H1 (cell line): ENCODE data around the gene SCN2A. TPM values are rescaled to one million over a fixed set of nuclear protein-coding genes. Genes with fewer than 3 reads are reported as not detected.

Source experiments
- CTCF ChIA-PET: fragments of 300-600 bp; sonication (Branson Sonifier 250); formaldehyde crosslinking; loops from one replicate; lab custom pipeline; 2021; ENCODE audit not compliant: partially characterized antibody; lab: Charles Lee
- POLR2A ChIA-PET: fragments of 300-600 bp; sonication (Branson Sonifier 250); formaldehyde crosslinking; loops from one replicate; lab custom pipeline; 2021; ENCODE audit warnings: inconsistent platforms; ENCODE audit not compliant: partially characterized antibody; lab: Charles Lee
- DNase-seq, 2 experiments: peaks; one replicate each; pipeline versions ENCODE4 v3.0.0 to v3.0.0-alpha.2; 2010 to 2022; ENCODE audit warnings: low spot score in 2 of 2, low read depth in 1 of 2, mixed read lengths in 1 of 2
- FAIRE-seq: peaks from 2 replicates; lab custom pipeline; 2011; peaks lifted over from hg19 to GRCh38; lab: Jason Lieb, UNC
- H2AFZ ChIP-seq: 2 replicates; pipeline ENCODE4 v1.8.1; 2012; ENCODE audit warnings: low read length, inconsistent platforms
- H2AK5ac ChIP-seq: 2 replicates; pipeline ENCODE4 v1.6.1; 2013; ENCODE audit warnings: low read depth, low read length
- H2BK120ac ChIP-seq: replicated peaks from 2 replicates; pipeline ENCODE3; 2013; ENCODE audit warnings: low read depth, low read length, inconsistent platforms
- H2BK12ac ChIP-seq: 2 replicates; pipeline ENCODE4 v1.6.1; 2013; ENCODE audit warnings: low read depth, low read length
- H2BK15ac ChIP-seq: 2 replicates; pipeline ENCODE4 v1.6.1; 2013; ENCODE audit warnings: low read length
- H2BK20ac ChIP-seq: 2 replicates; pipeline ENCODE4 v1.6.1; 2013; ENCODE audit warnings: low read length
- H2BK5ac ChIP-seq: 2 replicates; pipeline ENCODE4 v1.6.1; 2013; ENCODE audit warnings: low read depth, low read length
- H3K14ac ChIP-seq: 2 replicates; pipeline ENCODE4 v1.6.1; 2013; ENCODE audit warnings: inconsistent platforms; ENCODE audit not compliant: insufficient read length
- H3K18ac ChIP-seq: 2 replicates; pipeline ENCODE4 v1.6.1; 2013; ENCODE audit warnings: low read length; ENCODE audit errors: extremely low read depth
- H3K23ac ChIP-seq: 2 replicates; pipeline ENCODE4 v1.6.1; 2013; ENCODE audit warnings: inconsistent platforms; ENCODE audit not compliant: insufficient read length
- H3K23me2 ChIP-seq: 2 replicates; pipeline ENCODE4 v1.6.1; 2013; ENCODE audit warnings: low read depth, low read length
- H3K27ac ChIP-seq: 2 replicates; pipeline ENCODE4 v1.6.1; 2011; ENCODE audit warnings: low read depth, low read length, inconsistent platforms
- H3K27me3 ChIP-seq, 4 experiments: replicated peaks in 1 of 4; 1 replicate in 1 of 4; 2 replicates in 3 of 4; pipeline versions ENCODE4 v1.6.1 to v1.8.1; 2011 to 2013; ENCODE audit warnings: low read length in 3 of 4, mild to moderate bottlenecking in 3 of 4, inconsistent platforms in 2 of 4, mixed read lengths in 2 of 4, moderate library complexity in 1 of 4; ENCODE audit not compliant: control insufficient read depth in 3 of 4, insufficient read depth in 3 of 4; ENCODE audit errors: extremely low read depth in 1 of 4
- H3K36me3 ChIP-seq, 4 experiments: 2 replicates each; pipeline versions ENCODE4 v1.6.1 to v1.8.1; 2011 to 2013; ENCODE audit warnings: mild to moderate bottlenecking in 4 of 4, low read length in 3 of 4, moderate library complexity in 2 of 4, control low read depth in 1 of 4, inconsistent platforms in 1 of 4; ENCODE audit not compliant: insufficient read depth in 4 of 4, control insufficient read depth in 2 of 4
- H3K4ac ChIP-seq: replicated peaks from 2 replicates; pipeline ENCODE3; 2013; ENCODE audit warnings: low read length, low read depth, mixed read lengths, inconsistent platforms; ENCODE audit not compliant: insufficient read length
- H3K4me1 ChIP-seq, 4 experiments: replicated peaks in 1 of 4; 1 replicate in 1 of 4; 2 replicates in 3 of 4; pipeline versions ENCODE4 v1.6.1 to v1.8.1; 2011 to 2013; ENCODE audit warnings: low read length in 3 of 4, inconsistent platforms in 2 of 4, mixed read lengths in 1 of 4; ENCODE audit not compliant: insufficient read depth in 4 of 4, control insufficient read depth in 3 of 4
- H3K4me2 ChIP-seq, 2 experiments: 2 replicates each; pipeline versions ENCODE4 v1.6.1 to v1.8.1; 2011 to 2013; ENCODE audit warnings: low read depth in 2 of 2, low read length in 2 of 2, control low read depth in 1 of 2, inconsistent platforms in 1 of 2, mild to moderate bottlenecking in 1 of 2; ENCODE audit not compliant: insufficient read depth in 1 of 2
- H3K4me3 ChIP-seq, 4 experiments: fragments of 200-600, 300-600 bp in 1 of 4; sonication (generic), shearing (Covaris generic), sonication (Bioruptor Twin) in 1 of 4; 2 replicates each; pipeline versions ENCODE4 v1.5.1 to v1.8.1; 2011 to 2016; ENCODE audit warnings: low read length in 4 of 4, low read depth in 3 of 4, control low read depth in 2 of 4, inconsistent platforms in 2 of 4, mild to moderate bottlenecking in 2 of 4, mixed read lengths in 1 of 4, moderate library complexity in 1 of 4; ENCODE audit not compliant: insufficient read depth in 2 of 4; ENCODE audit errors: extremely low read depth in 1 of 4
- H3K56ac ChIP-seq: replicated peaks from 2 replicates; pipeline ENCODE3; 2013; ENCODE audit warnings: low read depth, mild to moderate bottlenecking, mixed read lengths, low read length, inconsistent platforms; ENCODE audit not compliant: insufficient read length
- H3K79me1 ChIP-seq: 2 replicates; pipeline ENCODE4 v1.6.1; 2013; ENCODE audit warnings: low read depth, low read length, control low read depth
- H3K79me2 ChIP-seq, 2 experiments: 2 replicates each; pipeline versions ENCODE4 v1.6.1 to v1.8.1; 2012 to 2013; ENCODE audit warnings: low read length in 2 of 2, mild to moderate bottlenecking in 2 of 2, inconsistent platforms in 1 of 2; ENCODE audit not compliant: insufficient read depth in 2 of 2, control insufficient read depth in 1 of 2
- H3K9ac ChIP-seq, 4 experiments: replicated peaks in 1 of 4; 1 replicate in 1 of 4; 2 replicates in 3 of 4; pipeline versions ENCODE4 v1.6.1 to v1.8.1; 2011 to 2013; ENCODE audit warnings: low read depth in 3 of 4, low read length in 3 of 4, control low read depth in 2 of 4, mild to moderate bottlenecking in 2 of 4, moderate library complexity in 2 of 4, inconsistent platforms in 1 of 4; ENCODE audit errors: extremely low read depth in 1 of 4
- H3K9me3 ChIP-seq, 2 experiments: 2 replicates each; pipeline versions ENCODE4 v1.6.1 to v1.8.1; 2012 to 2013; ENCODE audit warnings: mild to moderate bottlenecking in 2 of 2, moderate library complexity in 2 of 2, control low read depth in 1 of 2, inconsistent platforms in 1 of 2, low read depth in 1 of 2, low read length in 1 of 2, mixed read lengths in 1 of 2; ENCODE audit not compliant: insufficient read depth in 2 of 2
- H4K20me1 ChIP-seq, 2 experiments: replicated peaks in 1 of 2; 2 replicates each; pipeline versions ENCODE3 to v1.8.1; 2011 to 2013; ENCODE audit warnings: inconsistent platforms in 2 of 2, low read length in 2 of 2, mild to moderate bottlenecking in 1 of 2; ENCODE audit not compliant: insufficient read depth in 2 of 2, control insufficient read depth in 1 of 2
- H4K5ac ChIP-seq: 2 replicates; pipeline ENCODE4 v1.6.1; 2013; ENCODE audit warnings: low read length, low read depth, mixed read lengths, inconsistent platforms; ENCODE audit not compliant: insufficient read length
- H4K8ac ChIP-seq: 2 replicates; pipeline ENCODE4 v1.8.0; 2013; ENCODE audit warnings: mild to moderate bottlenecking, moderate library complexity, low read length, inconsistent platforms; ENCODE audit not compliant: insufficient read depth; ENCODE audit errors: extremely low read depth
- H4K91ac ChIP-seq: replicated peaks from 2 replicates; pipeline ENCODE3; 2013; ENCODE audit warnings: low read length, mixed read lengths, inconsistent platforms; ENCODE audit not compliant: insufficient read length
- ASH2L ChIP-seq: fragments of 200-600, 300-600 bp; sonication (generic); IDR thresholded peaks from one replicate; pipeline ENCODE4 v1.7.1; 2017; ENCODE audit warnings: low read length
- BRCA1 ChIP-seq: IDR thresholded peaks from 2 replicates; pipeline ENCODE4 v1.6.1; 2012; ENCODE audit warnings: low read depth, low read length, improper control_type of control experiment
- CBX5 ChIP-seq: fragments of 300-800, 300-1000 bp; sonication (generic); IDR thresholded peaks from 2 replicates; pipeline ENCODE4 v1.7.1; 2016; ENCODE audit warnings: antibody characterized with exemption, low read length, low read depth
- CEBPB ChIP-seq: IDR thresholded peaks from 2 replicates; pipeline ENCODE4 v1.6.1; 2012; ENCODE audit warnings: low read depth, low read length
- CTBP2 ChIP-seq: IDR thresholded peaks from 2 replicates; pipeline ENCODE4 v1.7.0; 2011; ENCODE audit warnings: borderline replicate concordance, mild to moderate bottlenecking, moderate library complexity, mixed read lengths, low read length; ENCODE audit not compliant: insufficient read depth, insufficient read length
- HDAC2 ChIP-seq, 2 experiments: fragments of 300-600 bp in 1 of 2; sonication (generic) in 1 of 2; IDR thresholded peaks; 2 replicates each; pipeline ENCODE4 v1.6.1; 2011 to 2012; ENCODE audit warnings: low read depth in 2 of 2, low read length in 2 of 2, mild to moderate bottlenecking in 2 of 2, moderate library complexity in 2 of 2, borderline replicate concordance in 1 of 2, inconsistent platforms in 1 of 2
- HDAC6 ChIP-seq: IDR thresholded peaks from one replicate; pipeline ENCODE4 v1.7.1; 2012; ENCODE audit warnings: low read depth, mild to moderate bottlenecking, inconsistent platforms, low read length, moderate library complexity
- KDM4A ChIP-seq: IDR thresholded peaks from one replicate; pipeline ENCODE4 v1.7.1; 2012; ENCODE audit warnings: low read depth, mild to moderate bottlenecking, moderate library complexity, low read length, inconsistent platforms; ENCODE audit not compliant: severe bottlenecking
- RBBP5 ChIP-seq: IDR thresholded peaks from 2 replicates; pipeline ENCODE4 v1.7.1; 2012; ENCODE audit warnings: low read depth, mild to moderate bottlenecking, inconsistent platforms, low read length, moderate library complexity, borderline replicate concordance
- RNF2 ChIP-seq: fragments of 200-900, 300-1000 bp; sonication (generic); IDR thresholded peaks from 2 replicates; pipeline ENCODE4 v1.7.1; 2016; ENCODE audit warnings: borderline replicate concordance, low read depth, mild to moderate bottlenecking, antibody characterized with exemption, low read length; ENCODE audit not compliant: poor library complexity, severe bottlenecking; ENCODE audit errors: missing control alignments
- SIRT6 ChIP-seq: IDR thresholded peaks from one replicate; pipeline ENCODE4 v1.7.1; 2012; ENCODE audit warnings: low read length, inconsistent platforms
- SP4 ChIP-seq: IDR thresholded peaks from 2 replicates; pipeline ENCODE4 v1.6.1; 2012; ENCODE audit warnings: low read length, inconsistent platforms
- TAF7 ChIP-seq: optimal IDR thresholded peaks from 2 replicates; pipeline ENCODE3; 2011; ENCODE audit warnings: low read depth, mild to moderate bottlenecking, inconsistent platforms, low read length, moderate library complexity, borderline replicate concordance
- polyA plus RNA-seq, 7 experiments: library from polyadenylated mRNA; depleted of rRNA in 3 of 7; stranded (reverse) in 5 of 7; unstranded in 2 of 7; fragments of >200 nt in 5 of 7; fragments of 200-250 nt in 2 of 7; gene quantifications; 1 replicate in 5 of 7; 2 replicates in 1 of 7; 4 replicates in 1 of 7; pipeline versions ENCODE4 v1.2.1 to v1.2.3, GENCODE V29; 2011 to 2013; ENCODE audit warnings: missing spikeins in 2 of 7, mixed read lengths in 2 of 7
- total RNA-seq: library from RNA; stranded (reverse); fragmentation: NEBNext Ultra II Directional; extraction: Animal tissue kit (Norgen Biotek cat#: 25700); gene quantifications from 2 replicates; pipeline ENCODE4 v1.2.1, GENCODE V29; 2021

Gene SCN2A
- total and polyA plus RNA-seq, 2 of the 8 experiments (the other 6 are each of a cell fraction or from before 2014, with no cell fraction given), result 0.18 to 1.1 TPM

GRCh38 chr2:165420231-165420630, 181.0 kb downstream of the SCN2A start:
- Histone ChIP-seq H2BK12ac (no peak overlapping the region), H4K8ac (no peak overlapping the region), H3K4ac (no peak overlapping the region), H3K23me2 (no peaks in the 10 kb centered on the region), H2BK120ac (no peak overlapping the region), H4K20me1 (no peaks in the 10 kb centered on the region), H3K36me3 (no peaks in the 10 kb centered on the region), H3K4me2 (no peak overlapping the region), H3K14ac (no peak overlapping the region), H3K23ac (no peak overlapping the region), H3K79me1 (no peaks in the 10 kb centered on the region), H3K9me3 (peaks cover 8 to 15% of the 10 kb centered on the region in 2 experiments; a peak in 3 of 4 replicates), H2AFZ (no peak overlapping the region), H2AK5ac (no peak overlapping the region), H2BK20ac (no peak overlapping the region), H4K5ac (no peak overlapping the region), H4K91ac (no peak overlapping the region), H3K4me3 (no peak overlapping the region), H2BK5ac (no peak overlapping the region), H3K4me1 (peaks cover 0 to 2% (median 0%) of the 10 kb centered on the region in 4 experiments; a peak in 1 of 7 replicates), H3K27me3 (no peaks in the 10 kb centered on the region), H3K18ac (no peak overlapping the region), H2BK15ac (no peak overlapping the region), H3K27ac (no peak overlapping the region), H3K9ac (no peak overlapping the region), H3K79me2 (no peaks in the 10 kb centered on the region), H3K56ac (no peak overlapping the region)
- no peak for TF ChIP-seq ASH2L
- TF ChIP-seq SIRT6, result no peak
- no peak for TF ChIP-seq SP4
- TF ChIP-seq HDAC6, result no peak
- TF ChIP-seq TAF7, result no peak
- no peak for TF ChIP-seq BRCA1
- no peak for TF ChIP-seq HDAC2 (IDR thresholded peaks at IDR 0.05; ENCODE audit: borderline replicate concordance in 1 of 2, low read depth in 2 of 2, low read length in 2 of 2)
- TF ChIP-seq CBX5, result no peak
- no peak for TF ChIP-seq CEBPB
- TF ChIP-seq RNF2, result no peak
- TF ChIP-seq KDM4A, result no peak
- no peak for TF ChIP-seq CTBP2
- no peak for TF ChIP-seq RBBP5
- DNase-seq (no peak), FAIRE-seq (no peak)
- CTCF ChIA-PET, result no interaction called here
- POLR2A ChIA-PET, result no interaction called here
